ENCODE data around the gene RFX7. TPM values are rescaled to one million over a fixed set of nuclear protein-coding genes. Genes with fewer than 3 reads are reported as not detected.

RFX7 gene
- total RNA-seq, 1 experiment from 2014 or later: 43.4 TPM

GRCh38 chr15:56175788-56176187 is 67.9 kb downstream of the RFX7 start:
- H3K4me1 Mint-ChIP-seq: no peaks in the 10 kb centered on the region
- no peak overlapping the region for H3T11ph ChIP-seq (ENCODE audit: low read length)
- no peak for TF ChIP-seq CTCF (conservative IDR thresholded peaks at IDR 0.05)
- H4K20me1 ChIP-seq (ENCODE audit: control insufficient read depth, insufficient read depth, insufficient read length): no peaks in the 10 kb centered on the region
- no peaks in the 10 kb centered on the region for H3K9me3 ChIP-seq (ENCODE audit: control insufficient read depth, low read depth, low read length)
- H3K4ac ChIP-seq (ENCODE audit: low read depth, low read length): no peak overlapping the region
- H4K8ac ChIP-seq (replicated peaks; ENCODE audit: insufficient read length, low read depth, low read length): no peak overlapping the region
- no peak overlapping the region for H3K27ac ChIP-seq (ENCODE audit: insufficient read length, low read depth, low read length)
- H3K27ac Mint-ChIP-seq: peak overlapping the region in 1 of 3 experiments; percentile 3; a peak in 1 of 7 replicates
- no peaks in the 10 kb centered on the region for H3K27me3 Mint-ChIP-seq (ENCODE audit: low read depth)
- no peaks in the 10 kb centered on the region for H3K4me1 ChIP-seq (ENCODE audit: insufficient read depth, low read length)
- H3K79me2 ChIP-seq (ENCODE audit: insufficient read depth, low read length): peaks cover 5% of the 10 kb centered on the region; the same call in 1 of the 2 replicates
- peaks cover 22 to 29% (median 23%) of the 10 kb centered on the region in 3 experiments for H3K36me3 Mint-ChIP-seq (ENCODE audit: insufficient read depth in 1 of 3, low read depth in 3 of 3)
- no peak overlapping the region for H3K14ac ChIP-seq (ENCODE audit: insufficient read depth, low read length)
- no peaks in the 10 kb centered on the region for H3K23me2 ChIP-seq (ENCODE audit: insufficient read length, low read depth, low read length, poor library complexity, severe bottlenecking)
- H2BK20ac ChIP-seq (ENCODE audit: low read depth, low read length, poor library complexity, severe bottlenecking): no peak overlapping the region
- no peak overlapping the region for H4K5ac ChIP-seq (ENCODE audit: insufficient read length, low read depth, low read length)
- H3K79me1 ChIP-seq (ENCODE audit: insufficient read depth, low read depth, low read length, poor library complexity, severe bottlenecking): peaks cover 3% of the 10 kb centered on the region
- 0 out of 5 replicates have a peak, but pooled peaks cover 0 to 2% of the 10 kb centered on the region in 2 experiments for H3K9me3 Mint-ChIP-seq
- no peak overlapping the region for H3K9ac ChIP-seq (ENCODE audit: extremely low read depth, insufficient read length, low read length)
- H2BK15ac ChIP-seq (ENCODE audit: low read depth, low read length): no peak overlapping the region
- H3K56ac ChIP-seq (ENCODE audit: insufficient read length, low read depth, low read length): no peak overlapping the region
- H2BK5ac ChIP-seq (ENCODE audit: insufficient read length, low read length): no peak overlapping the region
- H2AK5ac ChIP-seq (ENCODE audit: insufficient read length, low read length): no peak overlapping the region
- no peak overlapping the region for H2BK120ac ChIP-seq (ENCODE audit: low read depth, low read length, poor library complexity, severe bottlenecking)
- H2BK12ac ChIP-seq (ENCODE audit: insufficient read length, low read depth, low read length): no peak overlapping the region
- H2AFZ ChIP-seq (ENCODE audit: low read length): no peak overlapping the region
- no peak overlapping the region for H4K91ac ChIP-seq (ENCODE audit: insufficient read length, low read depth, low read length)
- H3K18ac ChIP-seq (ENCODE audit: insufficient read length, low read depth, low read length): no peak overlapping the region
- H3K27me3 ChIP-seq (ENCODE audit: insufficient read depth, low read length): no peaks in the 10 kb centered on the region
- no peak for DNase-seq
- H3K4me2 ChIP-seq (ENCODE audit: insufficient read depth, insufficient read length, low read length): no peak overlapping the region
- no peak overlapping the region for H3K23ac ChIP-seq (ENCODE audit: insufficient read length, low read depth, low read length)
- no peak overlapping the region for H3K4me3 Mint-ChIP-seq
- no CpG with 5 or more reads among the region's 1 CpG for WGBS (ENCODE audit: extremely low coverage, insufficient read length, low lambda C conversion rate)

All from H9 (cell line).